Breast epithelium (tissue), 4 donors: ENCODE results near the gene SYNDIG1. TPM values are rescaled to one million over a fixed set of nuclear protein-coding genes. Genes with fewer than 3 reads are reported as not detected.

Source experiments
- DNase-seq, 2 donors: peaks; one replicate each; pipeline ENCODE4 v3.0.0-alpha.2; 2019; ENCODE audit warnings: low spot score in 2 of 2
- H3K27ac ChIP-seq, 2 donors: fragments of 200-600 bp; sonication (generic) in 1 of 2; one replicate each; pipeline ENCODE4 v1.5.1; 2016 to 2019; ENCODE audit warnings: mild to moderate bottlenecking in 1 of 2
- H3K27me3 ChIP-seq, 2 donors: fragments of 200-600 bp; sonication (generic) in 1 of 2; one replicate each; pipeline versions ENCODE4 v1.5.1 to v1.6.0; 2017 to 2019; ENCODE audit warnings: control low read depth in 1 of 2, mild to moderate bottlenecking in 1 of 2
- H3K36me3 ChIP-seq: fragments of 200-600 bp; one replicate; pipeline ENCODE4 v1.5.1; 2019
- H3K4me1 ChIP-seq, 2 donors: fragments of 200-600 bp; sonication (generic); one replicate each; pipeline ENCODE4 v1.5.1; 2016 to 2019; ENCODE audit warnings: control low read depth in 1 of 2
- H3K4me3 ChIP-seq, 3 donors: fragments of 200-600 bp; sonication (generic); 1 replicate in 2 of 3; 2 replicates in 1 of 3; pipeline ENCODE4 v1.5.1; 2016 to 2019; ENCODE audit warnings: mild to moderate bottlenecking in 3 of 3, moderate library complexity in 2 of 3
- H3K9me3 ChIP-seq, 2 donors: fragments of 200-600 bp; sonication (generic) in 1 of 2; one replicate each; pipeline ENCODE4 v1.5.1; 2016 to 2019; ENCODE audit warnings: control low read depth in 1 of 2
- POLR2A ChIP-seq: fragments of 450-650 bp; IDR thresholded peaks from one replicate; pipeline ENCODE4 v1.6.1; 2016; ENCODE audit warnings: antibody characterized with exemption, mild to moderate bottlenecking, moderate library complexity
- POLR2AphosphoS5 ChIP-seq, 3 donors: sonication (generic); formaldehyde crosslinking; IDR thresholded peaks; one replicate each; pipeline ENCODE4 v1.6.1; 2017; ENCODE audit warnings: antibody characterized with exemption in 3 of 3
- intact Hi-C: fragments of 100-400 bp; cut with DNase I; formaldehyde crosslinking; loops from one replicate; pipeline ENCODE4 v1.15.1; 2023; ENCODE audit warnings: low total_unique reads
- total RNA-seq, 3 donors: library from RNA; depleted of rRNA; stranded (reverse); fragments of >200 nt; gene quantifications; one replicate each; pipeline ENCODE4 v1.1.0, GENCODE V29; 2016
- TF ChIP-seq, protein P1 (sequence below), 3 donors: fragments of 450-650 bp; IDR thresholded peaks; one replicate each; pipeline ENCODE4 v1.5.1; 2016 to 2017; ENCODE audit warnings: antibody characterized with exemption in 3 of 3, mild to moderate bottlenecking in 3 of 3, moderate library complexity in 3 of 3

Gene SYNDIG1
- total RNA-seq, 3 donors from 2014 or later = under 0.01 to 0.48 (median 0.15) TPM

DNA sequence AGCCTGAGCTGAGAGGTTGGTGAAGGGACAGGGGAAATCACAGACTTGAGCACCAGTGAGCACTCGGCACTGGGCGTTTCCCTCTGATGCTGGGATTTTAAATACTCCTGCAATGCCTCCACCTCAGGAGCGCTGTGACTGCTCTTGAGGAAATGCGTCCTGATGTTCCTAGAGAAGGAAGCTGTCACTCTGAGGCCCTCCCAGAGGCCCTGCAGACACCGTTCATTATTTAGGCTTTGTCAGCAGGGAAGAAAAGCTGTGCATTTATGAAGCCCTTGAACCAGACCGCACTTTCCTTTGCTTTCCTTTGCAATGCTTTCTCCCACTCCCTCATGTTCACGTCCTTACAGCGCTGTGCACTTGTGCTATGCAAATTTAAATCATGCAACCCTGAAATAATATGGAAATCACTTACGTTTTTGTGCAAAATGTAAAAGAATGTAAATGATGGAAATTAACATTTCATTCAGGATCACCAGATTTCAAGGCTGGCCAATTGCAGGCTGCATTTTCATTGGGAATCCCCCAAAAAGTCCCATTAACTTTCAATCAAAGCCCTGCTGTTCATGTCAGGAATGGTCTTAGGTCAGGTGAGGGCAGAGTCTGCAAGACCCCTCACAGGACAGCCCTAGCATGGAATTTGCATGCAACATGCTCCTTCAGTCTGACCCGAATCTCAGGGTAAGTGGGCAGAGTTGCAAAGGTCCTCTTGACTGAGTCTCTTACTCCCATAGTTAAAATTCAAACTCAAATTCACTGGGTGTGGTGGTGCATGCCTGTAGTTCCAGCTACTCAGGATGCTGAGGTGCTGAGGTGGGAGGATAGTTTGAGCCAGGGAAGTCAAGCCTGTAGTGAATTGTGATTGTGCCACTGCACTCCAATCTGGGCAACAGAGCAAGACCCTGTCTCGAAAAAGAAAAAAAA lies 45.8 kb upstream of the SYNDIG1 start:
- DNase-seq = no peak
- intact Hi-C loops = no loop called here
- Histone ChIP-seq H3K36me3 (no peaks in the 10 kb centered on the region), H3K9me3 (peaks cover 0 to 7% of the 10 kb centered on the region in 2 donors), H3K27ac (no peak overlapping the region), H3K27me3 (peaks cover 0 to 3% of the 10 kb centered on the region in 2 donors), H3K4me3 (no peak overlapping the region), H3K4me1 (no peaks in the 10 kb centered on the region)
- TF ChIP-seq POLR2AphosphoS5 (IDR thresholded peaks at IDR 0.05) = no peak
- TF ChIP-seq, protein P1, sequence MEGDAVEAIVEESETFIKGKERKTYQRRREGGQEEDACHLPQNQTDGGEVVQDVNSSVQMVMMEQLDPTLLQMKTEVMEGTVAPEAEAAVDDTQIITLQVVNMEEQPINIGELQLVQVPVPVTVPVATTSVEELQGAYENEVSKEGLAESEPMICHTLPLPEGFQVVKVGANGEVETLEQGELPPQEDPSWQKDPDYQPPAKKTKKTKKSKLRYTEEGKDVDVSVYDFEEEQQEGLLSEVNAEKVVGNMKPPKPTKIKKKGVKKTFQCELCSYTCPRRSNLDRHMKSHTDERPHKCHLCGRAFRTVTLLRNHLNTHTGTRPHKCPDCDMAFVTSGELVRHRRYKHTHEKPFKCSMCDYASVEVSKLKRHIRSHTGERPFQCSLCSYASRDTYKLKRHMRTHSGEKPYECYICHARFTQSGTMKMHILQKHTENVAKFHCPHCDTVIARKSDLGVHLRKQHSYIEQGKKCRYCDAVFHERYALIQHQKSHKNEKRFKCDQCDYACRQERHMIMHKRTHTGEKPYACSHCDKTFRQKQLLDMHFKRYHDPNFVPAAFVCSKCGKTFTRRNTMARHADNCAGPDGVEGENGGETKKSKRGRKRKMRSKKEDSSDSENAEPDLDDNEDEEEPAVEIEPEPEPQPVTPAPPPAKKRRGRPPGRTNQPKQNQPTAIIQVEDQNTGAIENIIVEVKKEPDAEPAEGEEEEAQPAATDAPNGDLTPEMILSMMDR (IDR thresholded peaks at IDR 0.05) = no peak
- TF ChIP-seq POLR2A = no peak

DNA sequence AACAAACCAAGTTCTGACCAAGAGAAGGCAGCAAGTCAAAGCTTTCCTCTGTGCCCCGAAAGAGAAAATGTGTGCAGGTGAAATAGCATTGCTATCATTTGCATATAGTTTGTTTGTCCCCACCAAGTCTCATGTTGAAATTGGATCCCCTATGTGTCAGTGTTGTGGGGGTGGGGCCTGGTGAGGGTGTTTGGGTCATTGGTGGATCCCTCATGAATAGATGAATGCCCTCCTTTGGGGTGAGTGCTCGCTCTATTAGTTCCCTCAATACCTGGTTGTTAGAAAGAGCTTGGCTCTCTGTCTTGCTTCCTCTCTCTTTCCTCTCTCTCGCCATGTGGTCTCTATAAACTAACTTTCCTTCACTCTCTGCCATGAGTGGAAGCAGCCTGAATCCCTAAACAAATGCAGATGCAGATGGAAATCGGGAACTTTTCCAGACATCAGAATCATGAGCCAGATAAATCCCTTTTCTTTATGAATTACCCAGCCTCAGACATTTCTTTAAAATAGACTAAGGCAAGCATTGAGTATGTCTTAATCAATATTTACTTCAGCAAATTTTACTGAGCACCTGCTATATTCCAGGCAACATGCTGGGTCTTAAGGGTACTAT lies 43.8 kb upstream of the SYNDIG1 start:
- Histone ChIP-seq H3K4me3 (no peak overlapping the region), H3K27ac (no peak overlapping the region), H3K4me1 (no peaks in the 10 kb centered on the region), H3K9me3 (peaks cover 0 to 7% of the 10 kb centered on the region in 2 donors), H3K27me3 (peaks cover 0 to 10% of the 10 kb centered on the region in 2 donors), H3K36me3 (no peaks in the 10 kb centered on the region)
- no peak for DNase-seq
- TF ChIP-seq POLR2A = no peak
- TF ChIP-seq, protein P1 (IDR thresholded peaks at IDR 0.05) = no peak
- TF ChIP-seq POLR2AphosphoS5 (IDR thresholded peaks at IDR 0.05) = no peak
- intact Hi-C loops = no loop called here

DNA sequence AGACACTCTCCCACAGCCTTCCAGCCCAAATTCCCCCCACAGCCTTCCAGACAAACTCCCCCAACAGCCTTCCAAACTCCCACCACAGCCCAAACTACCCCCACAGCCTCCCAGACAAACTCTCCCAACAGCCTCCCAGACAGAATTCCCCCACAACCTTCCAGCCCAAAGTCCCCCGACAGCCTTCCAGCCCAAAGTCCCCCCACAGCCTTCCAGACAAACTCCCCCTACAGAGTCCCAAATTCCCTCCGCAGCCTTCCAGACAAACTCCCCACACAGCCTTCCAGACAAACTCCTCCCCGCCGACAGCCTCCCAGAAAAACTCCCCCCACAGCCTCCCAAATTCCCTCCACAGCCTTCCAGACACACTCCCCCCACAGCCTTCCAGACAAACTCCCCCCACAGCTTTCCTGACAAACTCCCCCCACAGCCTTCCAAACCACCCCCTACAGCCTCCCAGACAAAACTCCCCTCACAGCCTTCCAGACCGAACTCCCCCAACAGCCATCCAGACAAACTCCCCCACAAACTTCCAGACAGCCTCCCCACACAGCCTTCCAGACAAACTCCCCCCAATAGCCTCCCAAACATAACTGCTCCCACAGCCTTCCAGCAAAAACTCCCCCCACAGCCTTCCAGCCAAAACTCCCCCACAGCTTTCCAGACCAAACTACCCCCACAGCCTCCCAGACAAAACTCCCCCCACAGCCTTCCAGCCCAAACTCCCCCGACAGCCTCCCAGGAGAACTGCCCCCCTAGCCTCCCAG lies 38.0 kb upstream of the SYNDIG1 start:
- Histone ChIP-seq H3K4me1 (no peaks in the 10 kb centered on the region), H3K27me3 (peaks cover 0 to 7% of the 10 kb centered on the region in 2 donors), H3K4me3 (no peak overlapping the region), H3K27ac (no peak overlapping the region), H3K36me3 (no peaks in the 10 kb centered on the region), H3K9me3 (peaks cover 0 to 7% of the 10 kb centered on the region in 2 donors)
- no peak for TF ChIP-seq POLR2A
- no peak for TF ChIP-seq POLR2AphosphoS5 (IDR thresholded peaks at IDR 0.05)
- TF ChIP-seq, protein P1 (IDR thresholded peaks at IDR 0.05) = no peak
- no peak for DNase-seq
- intact Hi-C loops = no loop called here

DNA sequence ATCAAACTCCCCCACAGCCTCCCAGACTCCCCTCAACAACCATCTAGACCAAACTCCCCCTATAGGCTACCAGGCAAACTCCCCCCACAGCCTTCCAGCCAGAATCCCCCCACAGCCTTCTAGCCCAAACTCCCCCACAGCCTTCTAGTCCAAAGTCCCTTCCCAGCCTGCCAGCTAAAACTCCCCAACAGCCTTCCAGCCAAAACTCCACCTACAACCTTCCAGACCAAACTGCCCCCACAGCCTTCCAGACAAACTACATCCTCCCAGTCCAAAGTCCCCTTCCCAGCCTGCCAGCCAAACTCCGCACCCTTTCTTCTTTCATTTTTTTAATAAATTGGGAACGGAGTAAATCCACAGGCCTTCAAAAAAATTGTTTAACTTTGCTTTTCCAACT lies 37.4 kb upstream of the SYNDIG1 start:
- Histone ChIP-seq H3K9me3 (peaks cover 0 to 7% of the 10 kb centered on the region in 2 donors), H3K4me1 (no peaks in the 10 kb centered on the region), H3K27ac (no peak overlapping the region), H3K27me3 (peaks cover 0 to 7% of the 10 kb centered on the region in 2 donors), H3K36me3 (no peaks in the 10 kb centered on the region), H3K4me3 (no peak overlapping the region)
- intact Hi-C loops = no loop called here
- DNase-seq = no peak
- TF ChIP-seq, protein P1 (IDR thresholded peaks at IDR 0.05) = no peak
- TF ChIP-seq POLR2A = no peak
- no peak for TF ChIP-seq POLR2AphosphoS5 (IDR thresholded peaks at IDR 0.05)
